Progenitor cell of endocrine pancreas (in vitro differentiated cells): Measurements from ENCODE around the gene CDH13. TPM values are rescaled to one million over a fixed set of nuclear protein-coding genes. Genes with fewer than 3 reads are reported as not detected.

ENCODE experiments used
- DNase-seq: peaks from one replicate; pipeline ENCODE4 v3.0.0; 2021; ENCODE audit warnings: low spot score; ENCODE audit not compliant: unreplicated experiment
- H3K27ac Mint-ChIP-seq: 2 replicates; pipeline ENCODE4 v1.8.0; 2021; ENCODE audit warnings: mild to moderate bottlenecking, moderate library complexity, mixed read lengths
- H3K27me3 Mint-ChIP-seq: 2 replicates; pipeline ENCODE4 v1.8.0; 2021; ENCODE audit warnings: mixed read lengths
- H3K36me3 Mint-ChIP-seq: 2 replicates; pipeline ENCODE4 v1.8.0; 2022; ENCODE audit warnings: mixed read lengths; ENCODE audit not compliant: insufficient read depth
- H3K4me1 Mint-ChIP-seq: 2 replicates; pipeline ENCODE4 v1.8.0; 2021; ENCODE audit warnings: low read depth, mixed read lengths
- H3K4me3 Mint-ChIP-seq: 2 replicates; pipeline ENCODE4 v1.8.0; 2021; ENCODE audit warnings: low read depth, mild to moderate bottlenecking, moderate library complexity, mixed read lengths
- H3K9me3 Mint-ChIP-seq: 2 replicates; pipeline ENCODE4 v1.8.0; 2021; ENCODE audit warnings: low read depth, mixed read lengths
- CTCF ChIP-seq: fragments of 200-600 bp; sonication (generic); IDR thresholded peaks from one replicate; pipeline ENCODE4 v1.5.0; 2021; ENCODE audit warnings: antibody characterized with exemption, mild to moderate bottlenecking; ENCODE audit not compliant: unreplicated experiment
- total RNA-seq: library from RNA; stranded (reverse); gene quantifications from 2 replicates; pipeline ENCODE4 v1.2.1, GENCODE V29; 2021

CDH13 gene
- total RNA-seq, 1 donor from 2014 or later = 0.38 TPM

GRCh38 chr16:82957212-82957611, 330.4 kb downstream of the CDH13 start:
- H3K4me1 Mint-ChIP-seq = no peaks in the 10 kb centered on the region
- DNase-seq = no peak
- H3K9me3 Mint-ChIP-seq = no peaks in the 10 kb centered on the region
- no peak overlapping the region for H3K27ac Mint-ChIP-seq
- H3K36me3 Mint-ChIP-seq = no peaks in the 10 kb centered on the region
- no peak for TF ChIP-seq CTCF
- H3K4me3 Mint-ChIP-seq = no peak overlapping the region
- H3K27me3 Mint-ChIP-seq = peaks cover 12% of the 10 kb centered on the region

- Mint-ChIP-seq H3K4me3 (no peak overlapping the region), H3K36me3 (no peaks in the 10 kb centered on the region), H3K4me1 (no peaks in the 10 kb centered on the region), H3K27me3 (peaks cover 19% of the 10 kb centered on the region), H3K9me3 (no peaks in the 10 kb centered on the region), H3K27ac (no peak overlapping the region)
- DNase-seq = no peak
- no peak for TF ChIP-seq CTCF
Observed at GRCh38 chr16:82960918-82961317, 334.1 kb downstream of the CDH13 start.

GRCh38 chr16:82963653-82964052, 336.9 kb downstream of the CDH13 start:
- no peak for DNase-seq
- no peak overlapping the region for H3K4me3 Mint-ChIP-seq
- no peak for TF ChIP-seq CTCF
- no peaks in the 10 kb centered on the region for H3K4me1 Mint-ChIP-seq
- no peaks in the 10 kb centered on the region for H3K36me3 Mint-ChIP-seq
- no peak overlapping the region for H3K27ac Mint-ChIP-seq
- peaks cover 4% of the 10 kb centered on the region for H3K9me3 Mint-ChIP-seq
- H3K27me3 Mint-ChIP-seq = peaks cover 18% of the 10 kb centered on the region

GRCh38 chr16:82965808-82966207, 339.0 kb downstream of the CDH13 start:
- H3K27ac Mint-ChIP-seq = no peak overlapping the region
- peaks cover 4% of the 10 kb centered on the region for H3K9me3 Mint-ChIP-seq
- H3K36me3 Mint-ChIP-seq = no peaks in the 10 kb centered on the region
- no peak overlapping the region for H3K4me3 Mint-ChIP-seq
- TF ChIP-seq CTCF = no peak
- no peaks in the 10 kb centered on the region for H3K4me1 Mint-ChIP-seq
- H3K27me3 Mint-ChIP-seq = peaks cover 13% of the 10 kb centered on the region
- DNase-seq = no peak

- no peaks in the 10 kb centered on the region for H3K36me3 Mint-ChIP-seq
- H3K4me3 Mint-ChIP-seq = no peak overlapping the region
- DNase-seq = no peak
- H3K27me3 Mint-ChIP-seq = peaks cover 13% of the 10 kb centered on the region
- H3K27ac Mint-ChIP-seq = no peak overlapping the region
- no peaks in the 10 kb centered on the region for H3K4me1 Mint-ChIP-seq
- no peak for TF ChIP-seq CTCF
- H3K9me3 Mint-ChIP-seq = peaks cover 4% of the 10 kb centered on the region
Observed at GRCh38 chr16:82967424-82967823, 340.7 kb downstream of the CDH13 start.

- no peak for DNase-seq
- H3K9me3 Mint-ChIP-seq = peaks cover 4% of the 10 kb centered on the region
- peaks cover 6% of the 10 kb centered on the region for H3K27me3 Mint-ChIP-seq
- H3K27ac Mint-ChIP-seq = no peak overlapping the region
- no peaks in the 10 kb centered on the region for H3K36me3 Mint-ChIP-seq
- no peaks in the 10 kb centered on the region for H3K4me1 Mint-ChIP-seq
- no peak overlapping the region for H3K4me3 Mint-ChIP-seq
- TF ChIP-seq CTCF = no peak
Observed at GRCh38 chr16:82971126-82971525, 344.4 kb downstream of the CDH13 start.
